GM10248 (cell line): ENCODE data around the gene NDUFS6.
"Not testable (repeated sequence)": the region's sequence is repeated elsewhere in the genome, so short reads cannot be mapped to it uniquely, and the experiment has no call there.

Experiments used
- CTCF ChIA-PET: fragments of 300-600 bp; sonication (Branson Sonifier 250); formaldehyde crosslinking; extraction: SDS; loops from one replicate; lab custom pipeline; 2021; ENCODE audit warnings: antibody characterized with exemption; lab: Yijun Ruan, JAX
- POLR2A ChIA-PET: fragments of 350-650 bp; sonication (Branson Sonifier 250); formaldehyde crosslinking; extraction: SDS; loops from one replicate; lab custom pipeline; 2020; ENCODE audit warnings: antibody characterized with exemption; lab: Yijun Ruan, JAX
- DNase-seq: peaks from one replicate; pipeline ENCODE4 v3.0.0; 2012; ENCODE audit errors: extremely low spot score
- CTCF ChIP-seq: IDR thresholded peaks from 2 replicates; pipeline ENCODE4 v1.5.1; 2012; ENCODE audit warnings: mild to moderate bottlenecking, low read depth; ENCODE audit errors: extremely low read depth, missing control alignments, control extremely low read depth

The NDUFS6 gene

GRCh38 chr5:1809416-1810035 lies 8.3 kb downstream of the NDUFS6 start:
- ChIA-PET CTCF (interaction anchor here (1.4 to 1.7 kb wide), 2 partner anchors 8 to 46 kb away, joined by 4 to 5 read pairs; no protein-coding TSS in a partner anchor), POLR2A (no interaction called here)
- no peak for DNase-seq
- no peak for TF ChIP-seq CTCF

- TF ChIP-seq CTCF = no peak
- DNase-seq = no peak
- POLR2A ChIA-PET = no interaction called here
- CTCF ChIA-PET = interaction anchor here (1.4 kb wide), 1 partner anchor 47 kb away, joined by 4 read pairs; no protein-coding TSS in a partner anchor
These were observed 9.4 kb downstream of the NDUFS6 start for GRCh38 chr5:1810581-1811101.

GRCh38 chr5:1814183-1815020 lies 13.2 kb downstream of the NDUFS6 start:
- POLR2A ChIA-PET = no interaction called here
- DNase-seq = no peak
- CTCF ChIA-PET = interaction anchor here (1.0 kb wide), 1 partner anchor 12 kb away, joined by 4 read pairs; no protein-coding TSS in a partner anchor
- no peak for TF ChIP-seq CTCF

- TF ChIP-seq CTCF = no peak
- ChIA-PET POLR2A (no interaction called here), CTCF (interaction anchor here (1.0 to 1.3 kb wide), 2 partner anchors 12 to 14 kb away, joined by 3 to 4 read pairs; no protein-coding TSS in a partner anchor)
These were observed 14.0 kb downstream of the NDUFS6 start for GRCh38 chr5:1815071-1815786.

GRCh38 chr5:1815881-1816292 lies 14.7 kb downstream of the NDUFS6 start:
- TF ChIP-seq CTCF = no peak
- POLR2A ChIA-PET = no interaction called here
- no peak for DNase-seq
- CTCF ChIA-PET = interaction anchor here (1.0 to 1.3 kb wide), 2 partner anchors 13 kb away, joined by 3 to 4 read pairs; no protein-coding TSS in a partner anchor

More at GRCh38 chr5:1815071-1815786, 14.0 kb downstream of the NDUFS6 start:
- no peak for DNase-seq

- CTCF ChIA-PET = interaction anchor here (1.3 kb wide), 1 partner anchor 12 kb away, joined by 3 read pairs; no protein-coding TSS in a partner anchor
- DNase-seq, POLR2A ChIA-PET: not testable (repeated sequence)
These were observed 15.4 kb downstream of the NDUFS6 start for GRCh38 chr5:1816495-1817089.
